Neural cell (in vitro differentiated cells): ENCODE data around the gene KCNT1. TPM values are rescaled to one million over a fixed set of nuclear protein-coding genes. Genes with fewer than 3 reads are reported as not detected.

ENCODE experiments used
- H2AFZ ChIP-seq: fragments of 200-600, 300-800 bp; sonication (generic), shearing (Covaris generic); 2 replicates; pipeline ENCODE4 v1.6.0; 2014; ENCODE audit warnings: low read depth, mild to moderate bottlenecking, antibody characterized with exemption, low read length, moderate library complexity
- H3F3A ChIP-seq: fragments of 200-600 bp; shearing (Covaris generic); 2 replicates; pipeline ENCODE4 v1.6.1; 2016; ENCODE audit warnings: mild to moderate bottlenecking, moderate library complexity, mixed read lengths, antibody characterized with exemption, low read length; ENCODE audit not compliant: insufficient read depth, poor library complexity, severe bottlenecking
- H3K27ac ChIP-seq: fragments of 200-600, 300-800 bp; sonication (generic), shearing (Covaris generic); 2 replicates; pipeline ENCODE4 v1.5.1; 2014; ENCODE audit warnings: mild to moderate bottlenecking, low read length, moderate library complexity
- H3K27me3 ChIP-seq: fragments of 300-800, 200-600 bp; sonication (generic), shearing (Covaris generic); 2 replicates; pipeline ENCODE4 v1.6.0; 2014; ENCODE audit warnings: mild to moderate bottlenecking, low read depth, low read length, moderate library complexity; ENCODE audit not compliant: insufficient read depth
- H3K36me3 ChIP-seq: fragments of 300-800, 200-600 bp; sonication (generic), shearing (Covaris generic); 2 replicates; pipeline ENCODE4 v1.5.1; 2014; ENCODE audit warnings: mild to moderate bottlenecking, antibody characterized with exemption, low read length, moderate library complexity; ENCODE audit not compliant: insufficient read depth
- H3K4me2 ChIP-seq: fragments of 300-800, 200-600 bp; sonication (generic), shearing (Covaris generic); 2 replicates; pipeline ENCODE4 v1.6.0; 2014; ENCODE audit warnings: mild to moderate bottlenecking, low read length
- H3K4me3 ChIP-seq: fragments of 300-800, 200-600 bp; sonication (generic), shearing (Covaris generic); 2 replicates; pipeline ENCODE4 v1.5.1; 2014; ENCODE audit warnings: mild to moderate bottlenecking, low read length, moderate library complexity
- H3K79me2 ChIP-seq: fragments of 200-600 bp; shearing (Covaris generic); replicated peaks from 2 replicates; pipeline ENCODE4 v1.6.0; 2014; ENCODE audit warnings: mild to moderate bottlenecking, low read length, moderate library complexity; ENCODE audit not compliant: insufficient read depth
- H3K9ac ChIP-seq: fragments of 300-800, 200-600 bp; sonication (generic), shearing (Covaris generic); 2 replicates; pipeline ENCODE4 v1.6.1; 2016; ENCODE audit warnings: mild to moderate bottlenecking, low read length, mixed read lengths
- H3K9me2 ChIP-seq: fragments of 200-600 bp; shearing (Covaris generic); 2 replicates; pipeline ENCODE4 v1.6.1; 2016; ENCODE audit warnings: mild to moderate bottlenecking, low read length, mixed read lengths; ENCODE audit not compliant: insufficient read depth
- H3K9me3 ChIP-seq: fragments of 200-600, 300-800 bp; sonication (generic), shearing (Covaris generic); 2 replicates; pipeline ENCODE4 v1.6.1; 2016; ENCODE audit warnings: mild to moderate bottlenecking, mixed run types, low read length, moderate library complexity, mixed read lengths
- H4K20me1 ChIP-seq: fragments of 200-600 bp; shearing (Covaris generic); 2 replicates; pipeline ENCODE4 v1.6.1; 2016; ENCODE audit warnings: mild to moderate bottlenecking, mixed run types; ENCODE audit not compliant: insufficient read depth
- CTCF ChIP-seq: fragments of 450-650 bp; IDR thresholded peaks from 2 replicates; pipeline ENCODE4 v1.5.1; 2014; ENCODE audit warnings: antibody characterized with exemption, mild to moderate bottlenecking, moderate library complexity; ENCODE audit not compliant: poor library complexity, severe bottlenecking
- EP300 ChIP-seq: fragments of 450-650 bp; conservative IDR thresholded peaks from 2 replicates; pipeline ENCODE4 v1.6.1; 2014; ENCODE audit warnings: antibody characterized with exemption, mild to moderate bottlenecking, moderate library complexity; ENCODE audit not compliant: poor library complexity, severe bottlenecking
- POLR2AphosphoS5 ChIP-seq: IDR thresholded peaks from 2 replicates; pipeline ENCODE4 v1.6.1; 2012
- RAD21 ChIP-seq: fragments of 450-650 bp; conservative IDR thresholded peaks from 2 replicates; pipeline ENCODE4 v1.6.1; 2014; ENCODE audit warnings: antibody characterized with exemption, mild to moderate bottlenecking, moderate library complexity
- REST ChIP-seq: IDR thresholded peaks from 2 replicates; pipeline ENCODE4 v1.6.1; 2012; ENCODE audit warnings: borderline replicate concordance
- SMC3 ChIP-seq: fragments of 450-650 bp; conservative IDR thresholded peaks from 2 replicates; pipeline ENCODE4 v1.6.1; 2014; ENCODE audit warnings: antibody characterized with exemption, mild to moderate bottlenecking, moderate library complexity; ENCODE audit not compliant: poor library complexity
- TAF1 ChIP-seq: IDR thresholded peaks from 2 replicates; pipeline ENCODE4 v1.6.1; 2012; ENCODE audit warnings: low read depth
- polyA plus RNA-seq: library from polyadenylated mRNA; depleted of rRNA; stranded (reverse); fragments of >200 nt; gene quantifications from 2 replicates; pipeline ENCODE4 v1.2.3, GENCODE V29; 2014

KCNT1 gene
- polyA plus RNA-seq, 1 donor from 2014 or later, result 0.67 TPM

- no peaks in the 10 kb centered on the region for H4K20me1 ChIP-seq
- no peak overlapping the region for H3K4me2 ChIP-seq
- H2AFZ ChIP-seq, result no peak overlapping the region
- no peaks in the 10 kb centered on the region for H3K9me3 ChIP-seq
- no peaks in the 10 kb centered on the region for H3K9me2 ChIP-seq
- H3K27ac ChIP-seq, result no peak overlapping the region
- no peaks in the 10 kb centered on the region for H3F3A ChIP-seq
- H3K36me3 ChIP-seq, result no peaks in the 10 kb centered on the region
- no peak overlapping the region for H3K4me3 ChIP-seq
- H3K27me3 ChIP-seq, result peaks cover 16% of the 10 kb centered on the region
- H3K9ac ChIP-seq, result peak overlapping the region; percentile 5
- H3K79me2 ChIP-seq, result no peaks in the 10 kb centered on the region
- TF ChIP-seq EP300 (no peak), TAF1 (no peak), RAD21 (no peak), CTCF (no peak), POLR2AphosphoS5 (no peak), SMC3 (no peak)
Measured at GRCh38 chr9:135736979-135737839, 35.2 kb downstream of the KCNT1 start.

- TF ChIP-seq REST, result no peak
- TF ChIP-seq EP300, result no peak
- no peak for TF ChIP-seq POLR2AphosphoS5
- no peak for TF ChIP-seq TAF1
- Histone ChIP-seq H3K27me3 (peaks cover 16% of the 10 kb centered on the region), H3K4me3 (no peak overlapping the region), H3K9me3 (no peaks in the 10 kb centered on the region), H3K36me3 (no peaks in the 10 kb centered on the region), H3K79me2 (no peaks in the 10 kb centered on the region), H3K9me2 (no peaks in the 10 kb centered on the region), H3F3A (no peaks in the 10 kb centered on the region), H2AFZ (no peak overlapping the region), H3K4me2 (no peak overlapping the region), H3K9ac (no peak overlapping the region), H3K27ac (no peak overlapping the region), H4K20me1 (no peaks in the 10 kb centered on the region)
Measured at GRCh38 chr9:135737840-135738521, 36.0 kb downstream of the KCNT1 start.
